Karpas-422 (cell line): ENCODE data around the gene PYCARD. TPM values are rescaled to one million over a fixed set of nuclear protein-coding genes. Genes with fewer than 3 reads are reported as not detected.
"Not testable (repeated sequence)": the region's sequence is repeated elsewhere in the genome, so short reads cannot be mapped to it uniquely, and the experiment has no call there.

Source experiments
- DNase-seq: peaks from one replicate; pipeline ENCODE4 v3.0.0-alpha.2; 2015
- H2AFZ ChIP-seq: fragments of 200-600 bp; sonication (generic); 2 replicates; pipeline ENCODE4 v1.6.1; 2014; ENCODE audit warnings: antibody characterized with exemption, low read length, mixed read lengths
- H3K27ac ChIP-seq: fragments of 200-600 bp; sonication (generic); 2 replicates; pipeline ENCODE4 v1.5.1; 2014; ENCODE audit warnings: mild to moderate bottlenecking, low read length, moderate library complexity
- H3K27me3 ChIP-seq: fragments of 200-600 bp; sonication (generic); 2 replicates; pipeline ENCODE4 v1.6.1; 2014; ENCODE audit warnings: low read length, mixed read lengths
- H3K36me3 ChIP-seq: fragments of 200-600 bp; sonication (generic); 2 replicates; pipeline ENCODE4 v1.6.1; 2014; ENCODE audit warnings: low read length, mixed read lengths; ENCODE audit not compliant: insufficient read depth
- H3K4me1 ChIP-seq: fragments of 200-600 bp; sonication (generic); 2 replicates; pipeline ENCODE4 v1.6.1; 2014; ENCODE audit warnings: mild to moderate bottlenecking, low read length, mixed read lengths
- H3K4me2 ChIP-seq: fragments of 200-600 bp; sonication (generic); 2 replicates; pipeline ENCODE4 v1.6.1; 2014; ENCODE audit warnings: low read length, low read depth, mild to moderate bottlenecking; ENCODE audit not compliant: poor library complexity, severe bottlenecking
- H3K4me3 ChIP-seq: fragments of 200-600 bp; sonication (generic); 2 replicates; pipeline ENCODE4 v1.5.1; 2014; ENCODE audit warnings: mild to moderate bottlenecking, antibody characterized with exemption, low read length, mixed read lengths
- H3K79me2 ChIP-seq: fragments of 200-600 bp; sonication (generic); 2 replicates; pipeline ENCODE4 v1.6.1; 2014; ENCODE audit warnings: mild to moderate bottlenecking, low read length, mixed read lengths
- H3K9ac ChIP-seq: fragments of 200-600 bp; sonication (generic); 2 replicates; pipeline ENCODE4 v1.6.0; 2014; ENCODE audit warnings: low read length
- H3K9me2 ChIP-seq: fragments of 200-600 bp; sonication (generic), shearing (Covaris generic); replicated peaks from 2 replicates; pipeline ENCODE4 v1.6.0; 2014; ENCODE audit warnings: mild to moderate bottlenecking, low read length, moderate library complexity; ENCODE audit not compliant: insufficient read depth
- H3K9me3 ChIP-seq: fragments of 300-700, 200-600 bp; sonication (generic); 2 replicates; pipeline ENCODE4 v1.6.1; 2014; ENCODE audit warnings: low read length, mixed read lengths
- H4K20me1 ChIP-seq: fragments of 200-600 bp; sonication (generic); 2 replicates; pipeline ENCODE4 v1.6.1; 2014; ENCODE audit warnings: mild to moderate bottlenecking, antibody characterized with exemption, low read length, low read depth; ENCODE audit not compliant: insufficient read depth
- total RNA-seq: library from RNA; depleted of rRNA; stranded (reverse); fragments of >200 nt; shearing (Covaris generic); gene quantifications from 2 replicates; pipeline ENCODE4 v1.2.3, GENCODE V29; 2014; ENCODE audit warnings: low replicate concordance

The PYCARD gene
- total RNA-seq, 1 experiment from 2014 or later: 78.0 TPM

GRCh38 chr16:31183432-31184428 is 18.8 kb downstream of the PYCARD start:
- no peaks in the 10 kb centered on the region for H3K9me3 ChIP-seq
- H2AFZ ChIP-seq: no peak overlapping the region
- no peak overlapping the region for H3K4me3 ChIP-seq
- peaks cover 78% of the 10 kb centered on the region for H3K79me2 ChIP-seq
- DNase-seq: peak; percentile 34
- peaks cover 24% of the 10 kb centered on the region for H3K4me1 ChIP-seq
- H3K4me2 ChIP-seq: no peak overlapping the region
- no peaks in the 10 kb centered on the region for H3K27me3 ChIP-seq
- no peaks in the 10 kb centered on the region for H3K9me2 ChIP-seq
- H4K20me1 ChIP-seq: peaks cover 72% of the 10 kb centered on the region
- H3K36me3 ChIP-seq: peaks cover 74% of the 10 kb centered on the region
- no peak overlapping the region for H3K9ac ChIP-seq
- no peak overlapping the region for H3K27ac ChIP-seq

DNA sequence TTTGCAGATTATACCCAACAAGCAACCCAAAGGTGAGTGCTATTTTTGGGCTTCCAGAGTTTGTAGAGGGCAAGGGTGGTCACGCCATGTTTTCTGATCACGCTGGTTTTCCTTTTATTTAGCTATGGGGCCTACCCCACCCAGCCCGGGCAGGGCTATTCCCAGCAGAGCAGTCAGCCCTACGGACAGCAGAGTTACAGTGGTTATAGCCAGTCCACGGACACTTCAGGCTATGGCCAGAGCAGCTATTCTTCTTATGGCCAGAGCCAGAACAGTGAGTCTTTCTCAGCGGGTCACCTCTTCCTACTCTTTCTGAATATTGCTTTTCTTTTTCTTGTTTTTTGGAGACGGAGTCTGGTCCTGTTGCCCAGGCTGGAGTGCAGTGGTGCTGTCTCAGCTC is 20.2 kb downstream of the PYCARD start:
- peak overlapping the region; percentile 94 for H3K4me2 ChIP-seq
- DNase-seq: peak; percentile 38
- peak overlapping the region; percentile 91; the same call in 1 of the 2 replicates for H3K4me3 ChIP-seq
- H3K36me3 ChIP-seq: peaks cover 60% of the 10 kb centered on the region
- peak overlapping the region; percentile 99 for H3K9ac ChIP-seq
- peaks cover 59% of the 10 kb centered on the region for H4K20me1 ChIP-seq
- H3K9me3 ChIP-seq: no peaks in the 10 kb centered on the region
- H3K79me2 ChIP-seq: peaks cover 73% of the 10 kb centered on the region
- no peaks in the 10 kb centered on the region for H3K9me2 ChIP-seq
- no peak overlapping the region for H2AFZ ChIP-seq
- no peak overlapping the region for H3K27ac ChIP-seq
- no peaks in the 10 kb centered on the region for H3K27me3 ChIP-seq
- peaks cover 28% of the 10 kb centered on the region for H3K4me1 ChIP-seq

- Histone ChIP-seq H3K9me3 (no peaks in the 10 kb centered on the region), H3K36me3 (peaks cover 49% of the 10 kb centered on the region), H3K9me2 (no peaks in the 10 kb centered on the region), H3K9ac (peak overlapping the region; percentile 99), H3K27ac (peak overlapping the region; percentile 81), H4K20me1 (peaks cover 47% of the 10 kb centered on the region), H3K4me2 (peak overlapping the region; percentile 94), H3K27me3 (no peaks in the 10 kb centered on the region), H3K4me1 (peaks cover 28% of the 10 kb centered on the region), H2AFZ (no peak overlapping the region), H3K79me2 (peaks cover 62% of the 10 kb centered on the region), H3K4me3 (peak overlapping the region; percentile 91)
- DNase-seq: peak; percentile 58
These were observed 21.3 kb downstream of the PYCARD start for GRCh38 chr16:31181102-31181830.

DNA sequence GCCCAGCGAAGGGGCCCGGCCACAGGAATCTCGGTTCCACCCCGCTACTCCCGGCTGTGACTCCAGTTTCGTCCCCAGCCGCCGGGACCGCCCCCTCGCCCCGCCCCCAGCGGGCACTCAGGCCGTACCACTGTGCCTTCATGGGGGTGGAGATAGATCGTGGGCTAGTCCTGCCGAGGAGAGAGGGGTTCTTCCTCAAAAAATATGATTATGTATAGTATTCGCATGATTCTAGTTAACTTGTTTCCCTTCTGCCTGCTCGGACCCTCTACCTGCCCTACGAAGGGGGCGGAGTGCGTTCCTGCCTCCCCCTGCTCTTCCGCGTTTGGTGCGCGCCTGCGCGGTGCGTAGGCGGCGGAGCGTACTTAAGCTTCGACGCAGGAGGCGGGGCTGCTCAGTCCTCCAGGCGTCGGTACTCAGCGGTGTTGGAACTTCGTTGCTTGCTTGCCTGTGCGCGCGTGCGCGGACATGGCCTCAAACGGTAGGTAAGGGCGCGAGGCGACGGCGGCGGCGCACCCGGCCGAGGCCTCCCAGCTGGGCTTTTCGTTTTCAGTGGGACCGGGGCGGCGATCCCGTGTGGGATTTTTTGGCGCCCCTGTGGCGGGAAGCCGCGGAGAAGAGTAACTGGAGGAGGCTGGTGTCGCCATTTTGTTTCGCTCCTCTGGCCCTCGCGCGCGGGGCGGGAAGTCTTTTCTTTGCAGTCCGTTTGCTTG is 22.7 kb downstream of the PYCARD start, which contains the start of gene FUS:
Gene FUS, plus strand, starts transcription at position 393 of the 713 bp plus-strand sequence. Its CDS starts 76 bp downstream, at position 469.
- peak within 1 kb of the TSS; percentile 99 for H3K9ac ChIP-seq
- peak within 1 kb of the TSS; percentile 94 for H3K4me2 ChIP-seq
- H3K27me3 ChIP-seq: no peaks in the 10 kb centered on the region
- no peaks in the 10 kb centered on the region for H3K9me3 ChIP-seq
- H2AFZ ChIP-seq: peak within 1 kb of the TSS; percentile 93
- H3K4me1 ChIP-seq: peaks cover 28% of the 10 kb centered on the region
- DNase-seq: peak; percentile 96
- H3K79me2 ChIP-seq: peaks cover 50% of the 10 kb centered on the region
- H4K20me1 ChIP-seq: peaks cover 36% of the 10 kb centered on the region
- no peaks in the 10 kb centered on the region for H3K9me2 ChIP-seq
- H3K4me3 ChIP-seq: peak within 1 kb of the TSS; percentile 91
- peak within 1 kb of the TSS; percentile 81 for H3K27ac ChIP-seq
- H3K36me3 ChIP-seq: peaks cover 37% of the 10 kb centered on the region

DNA sequence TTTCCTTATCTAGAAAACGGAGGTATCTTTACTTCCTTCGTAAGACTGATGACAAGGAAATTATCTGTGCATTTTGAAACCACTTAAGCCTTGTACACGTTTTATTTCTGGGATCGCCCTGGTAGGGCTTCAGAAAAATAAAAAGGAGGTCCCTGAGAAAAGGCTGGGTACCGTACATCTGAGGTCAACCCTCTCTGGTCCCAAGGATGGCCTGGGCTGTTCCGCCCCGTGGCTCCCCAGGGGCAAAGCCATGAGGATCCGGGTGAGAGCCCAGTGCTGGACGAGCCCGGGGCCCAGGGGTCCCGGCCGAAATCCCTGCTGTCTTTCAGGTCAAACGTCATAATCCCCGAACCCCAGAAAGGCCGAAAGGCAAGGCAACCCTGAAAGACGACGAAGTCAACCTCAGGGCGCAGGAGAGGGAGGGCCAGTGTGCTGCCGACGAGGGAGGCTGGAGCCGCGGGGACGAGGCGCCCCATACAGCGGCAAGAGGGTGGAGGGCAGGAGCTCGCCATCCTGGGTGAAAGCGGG is 23.3 kb downstream of the PYCARD start:
- peak overlapping the region; percentile 99 for H3K9ac ChIP-seq
- peaks cover 36% of the 10 kb centered on the region for H4K20me1 ChIP-seq
- peaks cover 28% of the 10 kb centered on the region for H3K4me1 ChIP-seq
- H3K4me2 ChIP-seq: peak overlapping the region; percentile 94
- H2AFZ ChIP-seq: peak overlapping the region; percentile 93
- no peaks in the 10 kb centered on the region for H3K27me3 ChIP-seq
- H3K9me3 ChIP-seq: no peaks in the 10 kb centered on the region
- peaks cover 50% of the 10 kb centered on the region for H3K79me2 ChIP-seq
- no peaks in the 10 kb centered on the region for H3K9me2 ChIP-seq
- no peak for DNase-seq
- H3K27ac ChIP-seq: peak overlapping the region; percentile 81
- peak overlapping the region; percentile 91 for H3K4me3 ChIP-seq
- H3K36me3 ChIP-seq: peaks cover 33% of the 10 kb centered on the region

DNA sequence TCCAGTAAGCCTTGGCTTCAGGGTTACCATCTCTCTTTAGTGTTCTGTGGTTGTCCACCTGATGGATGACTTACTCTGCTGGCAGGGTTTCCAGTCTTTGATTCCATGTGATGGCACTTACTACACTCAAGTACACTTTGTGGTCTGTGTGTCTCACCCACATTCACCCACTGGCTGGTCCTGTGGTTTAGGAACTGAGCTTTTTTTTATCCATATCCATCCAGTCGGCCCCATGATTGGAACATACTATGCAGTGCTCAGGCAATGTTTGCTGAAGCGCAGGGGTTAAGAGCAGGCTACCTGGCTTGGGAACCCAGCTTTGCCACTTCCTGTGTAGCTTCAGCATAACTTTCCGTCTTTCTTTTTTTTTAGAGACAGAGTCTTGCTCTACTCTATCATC is 25.4 kb downstream of the PYCARD start:
- peak; percentile 39 for DNase-seq
- Histone ChIP-seq H3K9me3 (no peaks in the 10 kb centered on the region), H2AFZ (no peak overlapping the region), H3K4me2 (no peak overlapping the region), H3K9ac (no peak overlapping the region), H3K79me2 (peaks cover 30% of the 10 kb centered on the region), H4K20me1 (peaks cover 15% of the 10 kb centered on the region), H3K27ac (no peak overlapping the region), H3K4me1 (peaks cover 22% of the 10 kb centered on the region), H3K9me2 (no peaks in the 10 kb centered on the region), H3K27me3 (no peaks in the 10 kb centered on the region), H3K4me3 (no peak overlapping the region), H3K36me3 (peaks cover 14% of the 10 kb centered on the region)

DNA sequence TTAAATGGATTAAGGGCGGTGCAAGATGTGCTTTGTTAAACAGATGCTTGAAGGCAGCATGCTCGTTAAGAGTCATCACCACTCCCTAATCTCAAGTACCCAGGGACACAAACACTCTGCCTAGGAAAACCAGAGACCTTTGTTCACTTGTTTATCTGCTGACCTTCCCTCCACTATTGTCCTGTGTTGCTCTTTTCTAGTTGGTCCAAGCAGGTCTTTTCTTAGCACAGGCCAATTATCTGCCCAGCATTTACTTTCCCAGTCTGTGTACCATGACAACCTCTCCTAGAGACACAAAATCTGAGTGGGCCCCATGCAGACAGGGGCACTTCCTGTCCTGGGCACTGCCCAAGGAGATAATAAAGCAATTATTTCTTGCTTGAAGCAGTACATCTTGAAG is 32.5 kb downstream of the PYCARD start:
- not testable (repeated sequence) for H3K9ac ChIP-seq, H4K20me1 ChIP-seq, H3K4me1 ChIP-seq, H3K27ac ChIP-seq, H2AFZ ChIP-seq, H3K4me3 ChIP-seq, H3K4me2 ChIP-seq, H3K79me2 ChIP-seq, H3K9me3 ChIP-seq, H3K36me3 ChIP-seq, H3K9me2 ChIP-seq, H3K27me3 ChIP-seq
- peak; percentile 32 for DNase-seq
